MG63 (cell line): ENCODE data around the gene ZNF423. TPM values are rescaled to one million over a fixed set of nuclear protein-coding genes. Genes with fewer than 3 reads are reported as not detected.

Source experiments
- DNase-seq: peaks from one replicate; pipeline ENCODE4 v3.0.0-alpha.2; 2020
- H3K27me3 ChIP-seq: fragments of 250-450 bp; sonication (Bioruptor Pico); 2 replicates; pipeline ENCODE4 v1.5.1; 2020; ENCODE audit warnings: mild to moderate bottlenecking, moderate library complexity
- H3K36me3 ChIP-seq: fragments of 250-450 bp; sonication (Bioruptor Pico); 2 replicates; pipeline ENCODE4 v1.5.1; 2020; ENCODE audit warnings: mild to moderate bottlenecking, moderate library complexity
- H3K4me3 ChIP-seq: fragments of 250-450 bp; sonication (Bioruptor Pico); 2 replicates; pipeline ENCODE4 v1.5.1; 2020; ENCODE audit warnings: mild to moderate bottlenecking, moderate library complexity
- H3K9me3 ChIP-seq: fragments of 250-450 bp; sonication (Bioruptor Pico); 2 replicates; pipeline ENCODE4 v1.5.1; 2020; ENCODE audit warnings: mild to moderate bottlenecking, moderate library complexity
- total RNA-seq: library from RNA; depleted of rRNA; stranded (reverse); fragments of >200 nt; shearing (Covaris generic); gene quantifications from 2 replicates; pipeline ENCODE4 v1.2.3, GENCODE V29; 2014; ENCODE audit warnings: low replicate concordance

ZNF423 gene
- total RNA-seq, 1 experiment from 2014 or later, result 0.07 TPM

DNA sequence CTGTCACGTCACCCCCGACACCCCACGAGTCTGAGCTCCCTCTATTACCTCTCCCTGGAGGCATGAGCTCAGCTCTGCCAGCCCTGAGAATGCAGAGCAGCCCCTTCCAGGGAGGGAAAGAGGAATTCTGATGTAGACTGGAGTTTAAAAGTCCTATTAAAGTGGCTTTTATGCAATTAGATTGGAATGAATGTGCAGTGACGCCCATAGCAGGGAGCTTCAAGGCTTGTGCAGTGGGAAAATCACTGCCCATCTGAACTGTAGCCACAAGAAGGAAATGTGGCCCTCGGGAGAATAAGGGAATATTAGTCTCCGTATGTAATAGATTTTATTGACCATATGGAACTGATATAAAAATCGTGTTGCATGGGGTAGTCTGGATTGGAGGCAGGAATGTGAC is 66.9 kb downstream of the ZNF423 start:
- DNase-seq, result no peak
- Histone ChIP-seq H3K4me3 (no peak overlapping the region), H3K27me3 (no peaks in the 10 kb centered on the region), H3K36me3 (no peaks in the 10 kb centered on the region), H3K9me3 (no peaks in the 10 kb centered on the region)

DNA sequence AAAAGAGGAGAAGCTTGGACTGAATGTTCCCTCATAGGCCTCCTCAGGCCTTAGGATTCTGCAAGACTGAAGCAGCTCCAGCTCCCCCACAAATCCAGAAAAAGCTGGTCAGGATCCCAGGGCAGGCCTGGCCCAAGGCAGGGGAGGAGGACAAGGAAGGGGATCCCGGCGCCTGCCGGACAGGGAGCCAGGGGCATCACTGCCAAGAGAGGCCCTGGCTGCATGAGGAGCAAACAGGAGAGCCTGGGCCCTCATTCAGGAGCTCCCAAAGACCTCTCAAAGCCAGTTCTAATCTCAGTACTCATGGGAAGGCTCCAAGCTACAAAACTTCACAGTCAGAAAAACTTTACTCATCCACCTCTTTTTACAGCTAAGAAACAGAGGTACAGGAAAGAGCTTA is 67.3 kb downstream of the ZNF423 start:
- no peak overlapping the region for H3K4me3 ChIP-seq
- H3K27me3 ChIP-seq, result no peaks in the 10 kb centered on the region
- no peaks in the 10 kb centered on the region for H3K36me3 ChIP-seq
- DNase-seq, result no peak
- H3K9me3 ChIP-seq, result no peaks in the 10 kb centered on the region

DNA sequence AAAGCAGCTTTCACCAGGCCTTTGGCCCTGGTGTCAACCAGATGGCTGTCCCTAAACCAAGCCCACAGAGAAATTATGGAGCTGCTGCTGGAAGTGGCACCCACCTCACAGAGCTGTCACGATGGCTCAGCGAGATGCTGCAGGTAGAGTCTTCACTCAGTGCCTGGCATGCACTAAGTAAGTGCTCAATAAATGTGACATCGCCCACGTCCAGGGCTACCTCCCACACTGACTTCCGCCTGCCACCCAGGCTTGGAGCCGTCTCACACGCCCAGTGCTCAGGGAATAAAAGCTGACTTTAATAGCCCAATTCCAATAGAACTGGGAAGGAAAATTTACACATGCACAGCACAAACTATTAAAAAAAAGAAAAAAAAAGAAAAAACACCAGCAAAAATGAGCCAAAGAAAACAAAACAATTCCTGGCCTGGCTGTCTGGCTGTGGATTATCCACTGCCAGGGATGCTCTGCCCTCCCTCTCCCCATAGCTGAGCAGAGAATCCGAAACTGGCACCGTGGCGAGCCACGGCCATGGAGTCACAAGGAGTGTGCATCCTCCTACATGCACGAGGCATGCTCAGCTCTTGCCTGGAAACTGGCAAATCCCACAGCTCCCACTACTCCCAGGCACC is 68.9 kb downstream of the ZNF423 start:
- Histone ChIP-seq H3K36me3 (no peaks in the 10 kb centered on the region), H3K9me3 (no peaks in the 10 kb centered on the region), H3K4me3 (no peak overlapping the region), H3K27me3 (no peaks in the 10 kb centered on the region)
- DNase-seq, result no peak

DNA sequence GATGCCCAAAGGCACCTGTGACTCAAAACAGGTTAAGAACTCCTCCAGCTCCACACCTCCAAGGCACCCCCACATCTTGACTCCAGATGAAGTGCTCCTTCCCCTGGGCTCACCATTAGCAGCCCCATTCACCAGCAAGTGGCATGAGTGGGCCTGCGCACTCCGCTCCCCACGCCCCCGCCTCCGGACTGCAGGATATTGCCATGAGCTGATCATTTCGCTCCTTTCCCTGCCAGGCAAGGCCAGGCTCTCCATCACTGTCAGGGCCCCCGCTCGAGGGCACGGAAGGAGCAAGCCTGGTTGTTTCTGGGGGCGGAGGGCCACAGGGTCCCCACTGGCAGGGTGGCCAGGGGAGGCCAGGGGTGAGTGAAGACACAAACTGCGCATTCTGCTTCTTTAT is 69.9 kb downstream of the ZNF423 start:
- H3K36me3 ChIP-seq, result no peaks in the 10 kb centered on the region

DNA sequence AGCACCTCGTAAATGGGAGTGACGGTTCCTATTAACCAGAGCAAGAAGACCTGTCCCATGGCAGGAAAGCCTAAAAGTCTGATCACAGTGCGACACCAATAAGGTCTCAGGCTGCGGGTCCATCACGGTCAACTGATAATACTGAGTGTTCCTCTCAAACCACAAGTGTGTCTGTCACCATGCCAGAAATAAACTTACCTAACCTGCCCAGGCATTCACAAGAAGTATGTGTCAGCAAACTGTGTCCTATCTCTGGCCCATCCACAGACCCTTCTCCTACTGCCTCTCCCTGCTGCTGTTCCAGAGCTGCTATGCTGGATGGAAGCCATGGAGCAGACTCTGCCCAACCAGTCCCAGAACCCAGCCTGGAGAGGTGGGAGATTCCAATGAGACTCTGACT is 73.5 kb downstream of the ZNF423 start:
- Histone ChIP-seq H3K4me3 (no peak overlapping the region), H3K36me3 (no peaks in the 10 kb centered on the region), H3K27me3 (no peaks in the 10 kb centered on the region), H3K9me3 (no peaks in the 10 kb centered on the region)
- no peak for DNase-seq

More for the DNA sequence above, 69.9 kb downstream of the ZNF423 start:
- no peaks in the 10 kb centered on the region for H3K27me3 ChIP-seq
- no peak for DNase-seq
- no peaks in the 10 kb centered on the region for H3K9me3 ChIP-seq
- H3K4me3 ChIP-seq, result no peak overlapping the region

DNA sequence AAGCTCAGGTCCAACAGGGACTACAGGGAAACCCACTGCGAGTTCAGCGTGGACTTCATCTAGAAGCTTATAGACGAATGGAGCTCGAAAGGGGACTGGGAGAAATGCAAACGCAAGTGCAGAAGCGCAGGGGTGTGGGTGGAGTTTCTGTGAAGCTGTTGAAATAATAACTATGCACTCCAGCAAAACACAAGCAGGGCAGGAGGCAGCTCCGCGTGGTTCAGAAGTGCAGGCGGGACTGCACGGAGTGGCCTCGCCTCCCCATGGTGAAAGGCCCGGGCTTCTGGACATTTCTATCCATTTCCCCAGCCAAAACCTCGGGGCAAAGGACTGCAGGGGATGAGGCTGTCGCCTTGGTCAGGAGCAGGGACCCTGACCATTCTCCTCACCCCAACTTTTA is 74.5 kb downstream of the ZNF423 start:
- H3K9me3 ChIP-seq, result no peaks in the 10 kb centered on the region
- no peaks in the 10 kb centered on the region for H3K27me3 ChIP-seq
- H3K36me3 ChIP-seq, result no peaks in the 10 kb centered on the region
- no peak for DNase-seq
- no peak overlapping the region for H3K4me3 ChIP-seq

DNA sequence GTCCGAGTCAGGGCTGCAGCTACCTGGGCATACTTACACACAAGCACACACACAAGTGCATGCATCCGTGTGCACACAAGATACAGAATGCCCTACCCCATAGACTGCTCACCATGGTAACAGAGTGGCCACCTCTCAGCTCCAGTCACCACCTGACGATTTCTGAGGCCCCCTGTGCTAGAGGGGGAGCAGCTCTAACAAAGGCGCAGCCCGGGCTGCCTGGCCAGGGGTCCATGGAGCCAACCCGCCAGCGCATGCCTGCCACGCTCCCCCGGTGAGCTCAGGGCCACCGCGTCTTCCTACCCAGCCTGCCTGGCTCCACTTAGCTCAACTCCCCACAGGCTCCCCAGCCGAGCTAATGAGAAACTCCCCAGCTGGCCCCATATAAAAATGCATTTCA is 75.5 kb downstream of the ZNF423 start:
- Histone ChIP-seq H3K9me3 (no peaks in the 10 kb centered on the region), H3K27me3 (no peaks in the 10 kb centered on the region), H3K4me3 (no peak overlapping the region), H3K36me3 (no peaks in the 10 kb centered on the region)
- no peak for DNase-seq

DNA sequence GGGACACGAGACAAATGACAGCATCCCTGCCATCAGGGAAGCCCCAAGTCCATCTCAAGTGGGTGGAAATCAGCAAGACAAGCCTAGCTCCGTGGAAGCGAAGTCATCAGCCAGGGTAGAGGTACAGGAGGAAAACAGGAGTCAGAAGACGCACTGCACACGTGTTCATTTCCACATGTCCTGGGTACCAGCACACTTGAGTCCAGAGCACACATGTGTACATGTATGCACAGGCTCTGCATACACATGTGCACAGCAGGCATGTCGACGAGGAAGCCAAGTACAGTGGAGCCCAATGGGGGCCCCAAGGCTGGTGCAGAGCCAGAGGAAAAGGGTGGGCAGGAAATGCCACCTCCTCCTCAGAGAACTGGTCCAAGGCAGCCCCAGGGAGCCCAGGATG is 75.9 kb downstream of the ZNF423 start:
- no peak for DNase-seq
- no peaks in the 10 kb centered on the region for H3K36me3 ChIP-seq
- no peak overlapping the region for H3K4me3 ChIP-seq
- no peaks in the 10 kb centered on the region for H3K9me3 ChIP-seq
- no peaks in the 10 kb centered on the region for H3K27me3 ChIP-seq

DNA sequence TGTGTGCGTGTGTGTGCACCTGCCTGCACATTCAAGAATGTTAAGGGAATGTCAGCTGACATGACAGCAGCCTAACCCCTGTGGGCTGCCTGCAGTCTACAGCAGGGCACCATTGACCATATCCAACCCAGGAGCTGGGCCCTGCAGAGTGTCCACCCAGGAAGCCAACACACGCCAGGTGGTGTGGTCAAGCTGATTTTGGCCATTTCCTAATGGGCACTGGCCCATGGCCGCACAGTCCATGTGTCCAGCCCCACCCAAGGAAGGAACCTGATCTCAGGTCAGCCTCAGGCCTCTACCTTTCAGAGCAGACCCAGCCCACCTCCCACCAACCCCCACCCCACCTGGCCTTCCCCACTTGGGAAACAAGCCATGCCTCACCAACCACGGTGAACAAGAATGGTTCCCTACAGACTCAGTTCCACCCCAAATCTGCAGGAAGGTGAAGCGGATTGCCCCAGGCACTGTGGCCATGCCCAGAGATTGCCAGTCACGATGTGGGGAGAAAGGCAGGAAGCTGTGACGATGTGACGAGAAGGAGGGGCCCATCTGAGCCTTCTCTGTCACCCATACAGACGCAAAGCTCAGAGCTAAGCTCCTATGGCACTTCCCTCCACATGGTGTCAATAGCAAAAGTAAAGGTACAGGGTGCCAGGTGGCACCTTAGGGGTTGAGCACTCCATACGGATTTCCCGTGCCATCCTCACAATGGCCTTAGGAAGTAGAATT is 77.5 kb downstream of the ZNF423 start:
- no peak overlapping the region for H3K4me3 ChIP-seq
- no peak for DNase-seq
- H3K27me3 ChIP-seq, result no peaks in the 10 kb centered on the region
- H3K9me3 ChIP-seq, result no peaks in the 10 kb centered on the region
- no peaks in the 10 kb centered on the region for H3K36me3 ChIP-seq

DNA sequence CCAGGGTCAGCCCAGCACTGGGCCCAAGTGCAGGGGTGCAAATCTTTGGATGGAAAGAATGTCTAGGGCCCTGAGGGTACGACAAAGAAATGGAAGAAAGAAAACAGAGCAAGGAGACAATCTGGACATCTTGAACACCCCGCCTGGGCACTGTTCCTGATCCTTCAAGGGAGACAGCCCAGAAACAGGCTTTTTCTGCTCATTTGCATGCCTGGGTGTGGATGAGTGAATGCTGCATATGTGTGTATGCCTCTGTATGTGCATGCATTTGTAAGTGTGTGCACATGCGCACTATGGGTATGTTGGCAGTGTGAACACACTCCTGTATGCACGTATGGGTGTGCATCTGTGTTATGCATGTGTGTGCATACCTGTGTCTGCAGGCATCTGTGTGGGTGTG is 79.2 kb downstream of the ZNF423 start:
- no peak for DNase-seq
- H3K9me3 ChIP-seq, result no peaks in the 10 kb centered on the region
- H3K4me3 ChIP-seq, result no peak overlapping the region
- H3K36me3 ChIP-seq, result no peaks in the 10 kb centered on the region
- H3K27me3 ChIP-seq, result no peaks in the 10 kb centered on the region

DNA sequence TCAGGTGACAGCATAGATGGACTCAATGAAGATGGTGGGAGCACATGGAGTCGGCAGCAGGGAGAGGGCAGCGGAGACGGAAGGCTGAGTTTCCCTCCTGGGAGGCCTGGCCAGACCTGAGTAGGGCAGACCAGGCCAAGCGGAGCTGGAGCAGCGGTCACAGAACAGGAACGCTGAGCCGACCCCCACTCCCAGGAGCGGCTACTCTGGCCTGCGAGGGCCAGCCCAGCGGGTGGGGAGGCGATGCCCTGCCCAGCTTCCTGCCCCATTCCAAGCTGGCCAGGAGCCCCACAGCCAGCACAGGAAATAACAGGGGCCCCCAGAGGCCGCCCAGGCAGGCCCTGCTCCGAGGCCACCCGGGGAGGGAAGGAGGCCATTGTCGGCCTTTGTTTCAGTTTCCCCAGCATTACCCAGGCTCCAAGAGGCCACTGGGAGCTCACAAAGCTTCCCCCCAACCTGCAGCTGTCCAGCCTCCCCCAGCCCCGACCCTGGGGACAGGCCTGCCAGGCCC is 79.8 kb downstream of the ZNF423 start:
- no peak for DNase-seq
- H3K27me3 ChIP-seq, result no peaks in the 10 kb centered on the region
- H3K9me3 ChIP-seq, result no peaks in the 10 kb centered on the region
- no peaks in the 10 kb centered on the region for H3K36me3 ChIP-seq
- no peak overlapping the region for H3K4me3 ChIP-seq

DNA sequence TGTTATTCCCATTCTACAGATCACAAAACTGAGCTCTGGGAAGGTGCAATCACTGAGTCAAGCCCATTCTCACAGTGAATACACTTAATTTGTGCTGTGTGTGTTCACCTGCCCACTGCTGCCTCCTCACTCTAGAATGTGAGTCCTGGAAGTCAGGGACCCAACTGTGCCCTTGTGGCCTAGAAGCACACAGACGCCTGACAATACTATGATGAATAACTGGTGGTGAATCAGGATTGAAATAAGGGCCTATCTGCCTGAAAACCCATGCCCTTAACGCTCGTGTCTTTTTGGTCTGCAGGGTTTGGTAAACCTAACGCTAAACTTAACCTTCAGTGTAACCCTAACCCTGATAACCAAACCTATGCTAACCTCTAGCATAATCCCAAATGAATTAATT is 80.3 kb downstream of the ZNF423 start:
- Histone ChIP-seq H3K4me3 (no peak overlapping the region), H3K9me3 (no peaks in the 10 kb centered on the region), H3K36me3 (no peaks in the 10 kb centered on the region), H3K27me3 (no peaks in the 10 kb centered on the region)
- no peak for DNase-seq

DNA sequence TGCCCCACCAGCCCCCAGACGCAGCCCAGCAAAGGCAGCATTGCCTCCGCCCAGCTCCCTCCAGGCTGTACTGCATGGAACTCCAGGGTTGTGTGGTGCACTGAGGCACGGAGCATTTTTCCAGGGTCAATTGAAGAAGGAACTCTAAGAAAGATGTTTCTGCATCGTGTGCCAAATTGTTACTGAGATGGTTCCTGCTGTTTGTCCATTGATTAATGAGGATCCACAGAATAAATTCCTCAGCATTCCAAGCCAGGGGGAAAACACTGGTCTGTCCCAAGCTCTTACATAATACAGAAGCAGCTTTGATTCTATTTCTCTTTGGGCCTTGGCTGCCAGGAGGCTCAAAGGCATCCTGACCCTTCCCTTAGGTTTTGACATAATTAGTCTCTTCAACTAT is 80.9 kb downstream of the ZNF423 start:
- H3K9me3 ChIP-seq, result no peaks in the 10 kb centered on the region
- H3K4me3 ChIP-seq, result no peak overlapping the region
- no peak for DNase-seq

DNA sequence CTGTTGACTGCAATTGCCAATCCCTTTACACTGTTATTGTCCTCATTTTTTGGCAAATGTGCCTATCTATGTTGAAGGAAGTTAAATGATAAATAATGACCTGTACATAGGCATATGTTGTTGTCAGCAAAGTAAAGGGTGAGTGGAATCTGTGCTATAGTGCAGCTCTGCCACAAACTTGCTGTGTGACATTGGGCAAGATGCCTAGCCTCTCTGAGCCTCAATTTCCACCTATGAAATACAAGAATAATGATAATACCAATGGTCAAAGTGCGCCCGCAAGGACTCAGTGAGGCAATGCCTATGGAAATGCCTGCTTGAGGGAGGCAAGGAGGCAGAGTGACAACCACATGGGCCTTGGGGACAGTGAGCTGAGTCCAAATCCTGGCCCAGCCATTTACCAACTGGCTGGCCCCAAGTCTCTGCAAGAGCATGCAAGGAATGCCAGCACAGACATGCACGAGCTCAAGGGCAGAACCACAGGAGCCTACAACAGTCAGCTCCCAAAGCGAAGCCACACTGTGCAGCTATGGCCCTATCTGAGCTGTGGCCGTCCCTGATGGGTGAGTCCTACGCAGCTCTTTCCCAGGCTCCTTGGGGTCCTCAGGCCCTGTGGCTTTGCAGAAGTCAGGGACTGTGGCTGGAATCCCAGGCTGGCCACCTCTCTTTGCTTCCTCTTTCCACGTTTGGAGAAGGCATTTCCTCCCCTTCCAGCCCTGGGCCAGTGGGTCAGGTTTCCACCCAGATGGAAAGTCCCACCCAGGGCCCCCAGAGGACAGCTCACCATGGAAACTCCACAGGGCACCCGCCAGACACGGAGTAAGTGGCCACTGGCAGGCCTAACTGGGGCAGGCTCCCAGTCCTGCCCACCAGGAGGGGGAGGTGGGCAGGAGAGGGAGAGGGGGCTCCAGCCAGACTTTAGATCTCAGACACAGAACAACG is 82.1 kb downstream of the ZNF423 start:
- no peaks in the 10 kb centered on the region for H3K9me3 ChIP-seq
- no peaks in the 10 kb centered on the region for H3K36me3 ChIP-seq
- no peaks in the 10 kb centered on the region for H3K27me3 ChIP-seq
- no peak overlapping the region for H3K4me3 ChIP-seq
- no peak for DNase-seq

More for the DNA sequence above, 80.9 kb downstream of the ZNF423 start:
- Histone ChIP-seq H3K36me3 (no peaks in the 10 kb centered on the region), H3K27me3 (no peaks in the 10 kb centered on the region)

DNA sequence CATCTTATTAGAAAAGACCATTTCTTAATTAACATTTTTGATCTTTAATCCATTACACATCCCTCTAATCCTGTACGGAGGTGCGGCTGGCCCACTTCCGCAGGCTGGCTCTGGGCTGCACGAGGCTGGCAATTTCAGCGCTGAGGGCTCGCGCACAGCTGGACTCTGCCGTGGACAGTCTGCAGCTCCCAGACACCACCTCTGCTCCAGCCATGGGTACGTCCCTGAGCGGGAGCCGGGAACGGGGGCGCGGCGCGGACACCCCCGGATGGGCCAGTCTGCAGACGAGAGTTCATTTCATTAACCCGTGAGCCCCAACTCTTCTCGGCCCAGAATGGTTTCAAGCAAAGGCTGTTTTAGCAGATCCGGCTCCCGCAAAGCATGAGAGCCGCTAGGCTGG is 87.9 kb downstream of the ZNF423 start:
- no peaks in the 10 kb centered on the region for H3K27me3 ChIP-seq
- no peak for DNase-seq
- H3K9me3 ChIP-seq, result no peaks in the 10 kb centered on the region
- H3K36me3 ChIP-seq, result no peaks in the 10 kb centered on the region
- no peak overlapping the region for H3K4me3 ChIP-seq

DNA sequence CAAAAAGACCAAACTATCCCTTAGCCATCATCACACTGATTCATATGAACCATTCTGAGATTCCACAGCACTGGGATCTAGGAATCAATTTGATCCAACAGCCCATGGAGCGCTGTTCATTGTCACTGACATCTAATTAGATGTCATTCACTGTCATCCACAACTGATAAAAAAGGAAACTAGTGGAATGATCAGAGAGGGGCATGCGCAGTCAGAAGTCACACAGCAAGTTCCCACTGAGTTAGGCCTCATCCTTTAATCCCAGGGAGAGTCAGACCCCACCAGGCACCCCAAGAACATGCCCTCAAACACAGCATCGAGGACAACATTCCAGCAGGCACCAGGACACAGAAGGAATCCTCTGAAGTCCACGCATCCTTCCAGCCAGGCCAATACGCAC is 88.5 kb downstream of the ZNF423 start:
- Histone ChIP-seq H3K36me3 (no peaks in the 10 kb centered on the region), H3K4me3 (no peak overlapping the region), H3K27me3 (no peaks in the 10 kb centered on the region), H3K9me3 (no peaks in the 10 kb centered on the region)
- DNase-seq, result no peak

DNA sequence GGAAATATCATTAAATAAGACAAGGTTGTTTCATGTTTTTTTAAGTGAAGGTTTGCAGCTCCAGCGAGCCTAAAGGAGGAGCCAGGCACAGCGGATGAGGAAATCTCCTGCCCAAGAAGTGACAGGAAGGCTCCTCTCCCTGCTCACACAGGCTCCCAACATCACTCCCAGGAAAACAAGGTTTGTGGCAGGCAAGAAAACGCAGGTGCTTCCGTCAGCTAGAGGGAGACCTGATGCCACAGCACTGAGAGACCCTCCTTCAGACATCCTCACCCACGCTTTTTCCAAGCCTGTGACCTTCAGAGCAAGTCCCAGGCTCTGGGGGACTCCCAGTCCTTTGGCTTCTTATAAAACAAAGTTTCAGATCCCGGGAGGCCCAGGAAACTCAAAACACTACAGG is 89.7 kb downstream of the ZNF423 start:
- Histone ChIP-seq H3K27me3 (no peaks in the 10 kb centered on the region), H3K4me3 (no peak overlapping the region), H3K36me3 (no peaks in the 10 kb centered on the region), H3K9me3 (no peaks in the 10 kb centered on the region)
- no peak for DNase-seq
